K562 treated with DMSO at 1 percent for 24 hours (cell line): Measurements from ENCODE around the gene S100A12. TPM values are rescaled to one million over a fixed set of nuclear protein-coding genes. Genes with fewer than 3 reads are reported as not detected.

Source experiments
- total RNA-seq: library from RNA; unstranded; fragments of 300-600 nt; gene quantifications from 2 replicates; pipeline ENCODE4 v1.2.3, GENCODE V29; 2022; ENCODE audit warnings: low read depth; ENCODE audit not compliant: insufficient read depth

The S100A12 gene
- total RNA-seq, result not detected in 2 replicates

GRCh38 chr1:153375511-153375910 is at the start of gene S100A12:
Gene S100A12 (minus strand): TSS chr1:153375621. CDS start chr1:153374592, 1,029 bp downstream.

DNA sequence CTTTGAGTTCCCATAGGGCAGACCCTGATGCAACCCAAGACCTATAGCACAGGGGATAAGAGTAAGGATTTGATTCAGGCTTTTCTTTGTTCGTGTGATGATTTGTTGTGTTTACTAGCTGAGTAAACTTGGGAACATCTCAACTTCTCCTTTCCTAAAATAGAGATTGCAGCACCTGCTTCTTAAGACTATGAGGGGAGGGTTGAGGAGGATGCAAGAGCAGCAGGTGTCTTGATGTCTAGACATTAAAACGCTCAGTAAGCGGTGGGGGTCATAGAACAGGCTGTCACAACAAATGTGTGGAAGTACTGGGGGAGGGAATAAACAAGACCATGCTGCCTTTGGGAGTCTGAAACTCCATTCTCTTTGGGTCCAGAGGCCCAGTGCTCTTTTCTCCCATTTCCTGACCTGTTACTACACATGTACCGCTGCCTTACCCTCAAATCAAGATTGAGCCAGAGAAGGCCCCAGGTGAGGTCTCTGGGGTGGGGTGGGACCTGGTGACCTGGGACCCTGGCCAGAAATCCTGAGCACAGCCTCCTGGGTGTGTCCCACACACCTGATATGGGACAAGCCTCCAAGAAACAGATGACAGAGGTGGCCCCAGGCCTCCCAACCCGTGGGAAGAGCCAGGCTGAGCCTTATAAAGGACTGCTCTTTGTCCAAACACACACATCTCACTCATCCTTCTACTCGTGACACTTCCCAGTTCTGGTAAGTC is 40.6 kb upstream of the S100A12 start, which contains the start of gene S100A7A:
TSS of gene S100A7A (plus strand) at position 671 of the 721 bp plus-strand sequence. CDS start 1,563 bp downstream, outside the sequence.

DNA sequence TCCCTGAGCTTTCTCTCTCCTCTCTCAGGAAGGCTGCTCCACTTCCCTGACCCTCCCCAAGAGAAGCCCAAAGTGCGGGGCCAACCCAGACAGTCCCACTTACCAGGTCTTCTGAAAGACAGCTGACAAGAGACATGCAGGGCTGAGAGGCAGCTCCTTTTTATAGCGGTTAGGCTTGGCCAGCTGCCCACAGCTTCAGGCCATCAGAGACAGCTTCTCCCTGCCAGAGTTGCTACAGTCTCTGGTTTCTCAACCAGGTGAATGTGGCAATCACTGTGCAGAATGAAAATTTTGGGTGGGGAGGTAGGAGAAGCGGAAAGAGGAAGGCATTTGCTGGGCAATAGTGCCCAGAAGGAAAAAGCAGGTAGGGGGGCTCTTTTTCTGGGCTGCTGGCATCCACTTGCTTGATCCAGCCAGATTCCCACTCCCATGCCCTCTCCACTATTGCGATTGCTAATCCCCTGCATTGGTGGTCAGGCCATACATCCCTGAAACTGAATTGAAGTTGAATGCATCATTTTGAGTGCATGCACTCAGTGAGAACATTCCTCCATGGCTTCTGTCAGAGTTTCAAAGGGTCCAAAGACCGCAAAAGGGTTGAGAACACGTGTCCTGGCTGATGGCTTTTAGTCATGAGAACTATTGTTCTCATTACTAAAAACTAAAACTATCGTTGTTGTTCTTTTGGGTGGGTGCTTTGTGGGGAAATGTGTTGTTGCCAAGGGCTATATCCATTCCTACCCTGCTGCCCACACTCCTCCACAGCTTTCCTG is 15.7 kb upstream of the S100A12 start, which contains the start of gene S100A8:
TSS of gene S100A8 (minus strand) at position 136 of the 773 bp plus-strand sequence. CDS start 538 bp downstream, outside the sequence.

DNA sequence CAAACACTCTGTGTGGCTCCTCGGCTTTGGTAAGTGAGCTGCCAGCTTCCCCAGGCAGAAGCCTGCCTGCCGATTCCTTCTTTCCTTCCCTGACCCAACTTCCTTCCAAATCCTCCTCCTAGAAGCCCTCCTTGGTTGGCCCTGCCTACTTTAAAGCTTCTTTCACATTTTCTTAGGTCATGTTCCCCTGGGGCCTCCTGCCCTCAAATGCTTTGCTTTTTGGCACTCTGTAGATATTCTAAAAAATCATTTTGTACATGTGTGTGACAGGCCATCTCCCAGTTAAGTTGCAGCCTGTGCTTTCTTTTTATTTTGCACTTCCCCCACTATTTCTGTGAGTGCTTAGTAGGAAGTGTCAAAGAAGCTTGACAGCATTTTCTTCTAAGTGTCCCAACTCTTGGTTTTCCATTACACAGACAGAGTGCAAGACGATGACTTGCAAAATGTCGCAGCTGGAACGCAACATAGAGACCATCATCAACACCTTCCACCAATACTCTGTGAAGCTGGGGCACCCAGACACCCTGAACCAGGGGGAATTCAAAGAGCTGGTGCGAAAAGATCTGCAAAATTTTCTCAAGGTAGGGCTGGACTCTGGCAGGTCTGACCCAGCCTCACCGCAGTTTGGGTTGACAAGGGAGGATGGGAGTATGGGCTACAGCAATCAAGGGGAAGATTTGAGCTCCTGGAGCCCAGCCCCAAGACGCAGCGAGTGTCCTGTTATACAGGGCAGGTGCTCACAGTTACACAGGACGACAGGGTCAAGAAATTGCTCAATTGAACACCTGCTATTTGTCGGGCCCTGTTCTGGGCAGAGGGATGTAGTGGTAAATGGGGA is 17.3 kb downstream of the S100A12 start, which contains the start of gene S100A9:
TSS of gene S100A9 (plus strand) at position 2 of the 838 bp plus-strand sequence. CDS start at position 432, 430 bp downstream.

DNA sequence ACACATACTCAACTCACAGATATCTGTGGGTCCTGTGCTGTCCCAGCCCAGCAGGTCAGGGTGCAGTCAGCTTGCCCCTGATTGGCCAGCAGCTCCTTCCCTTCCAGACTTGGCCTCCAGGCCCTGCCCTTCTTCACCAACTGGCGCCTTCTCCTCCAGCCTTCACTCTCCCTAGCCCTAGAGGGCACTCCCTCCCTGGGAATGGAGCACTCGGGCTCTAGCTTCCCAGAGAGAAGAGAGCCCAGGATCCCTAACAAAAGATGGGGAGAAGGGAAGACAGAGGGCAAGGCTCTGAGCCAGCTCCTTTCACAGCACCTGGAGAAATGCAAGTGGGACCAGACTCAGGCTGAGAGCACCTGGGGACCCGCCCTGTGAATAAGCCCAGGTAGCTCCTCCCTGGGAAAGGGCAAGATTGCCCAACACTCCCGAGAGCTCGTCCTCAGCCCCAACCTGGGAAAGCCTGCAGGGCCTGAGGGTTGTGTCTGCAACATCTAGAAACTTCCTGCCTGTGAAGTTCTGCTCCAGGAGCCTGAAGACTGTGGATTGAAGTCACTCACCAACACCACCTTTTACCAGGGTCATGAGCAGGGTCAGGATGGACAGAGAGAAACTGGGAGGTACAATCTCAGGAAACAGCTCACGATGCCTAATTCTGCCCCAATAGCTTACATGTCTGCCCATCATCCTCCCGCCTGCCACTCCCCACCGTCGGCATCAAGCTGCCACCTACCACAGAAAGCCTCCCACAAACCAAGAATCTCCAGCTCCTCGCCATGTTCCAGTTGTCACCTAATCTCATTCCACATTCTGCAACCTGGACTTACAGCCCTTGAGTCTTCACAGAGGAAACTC is 26.7 kb downstream of the S100A12 start, which contains the start of gene PGLYRP4:
TSS of gene PGLYRP4 (minus strand) at position 331 of the 852 bp plus-strand sequence. CDS start 909 bp downstream, outside the sequence.

Other genes starting within 250 kb of the S100A12 start
- gene SPRR2G, start 224.7 kb downstream of the S100A12 start, total RNA-seq, result not detected in 2 replicates
- not detected in 2 replicates for gene LELP1, start 172.2 kb downstream of the S100A12 start, total RNA-seq
- gene PRR9, start 158.0 kb downstream of the S100A12 start, total RNA-seq, result 0.74 and 1.4 TPM in 2 replicates
- gene LORICRIN, start 115.9 kb downstream of the S100A12 start, total RNA-seq, result not detected in 2 replicates
- 0.53 and 1.1 TPM in 2 replicates for gene PGLYRP3, start 62.7 kb downstream of the S100A12 start, total RNA-seq
- 10.7 and 11.8 TPM in 2 replicates for gene PGLYRP4, start 26.8 kb downstream of the S100A12 start, total RNA-seq
- gene S100A9, start 17.8 kb downstream of the S100A12 start, total RNA-seq, result not detected in 2 replicates
- gene S100A8, start 15.5 kb upstream of the S100A12 start, total RNA-seq, result not detected in 2 replicates
- 0.09 TPM in 1 of 2 replicates, not detected in the other for gene S100A7A, start 40.9 kb upstream of the S100A12 start, total RNA-seq
- gene S100A7, start 85.0 kb upstream of the S100A12 start, total RNA-seq, result not detected in 2 replicates
- gene S100A6, start 160.4 kb upstream of the S100A12 start, total RNA-seq, result 14.1 and 19.7 TPM in 2 replicates
- gene S100A5, start 165.3 kb upstream of the S100A12 start, total RNA-seq, result not detected in 2 replicates
- gene S100A4, start 170.2 kb upstream of the S100A12 start, total RNA-seq, result 5.4 and 6.5 TPM in 2 replicates
- gene S100A3, start 173.6 kb upstream of the S100A12 start, total RNA-seq, result 0.44 TPM in 1 of 2 replicates, not detected in the other
- gene S100A2, start 190.2 kb upstream of the S100A12 start, total RNA-seq, result not detected in 2 replicates
- gene S100A16, start 237.5 kb upstream of the S100A12 start, total RNA-seq, result 5.0 and 5.5 TPM in 2 replicates
- 1.3 TPM in 1 of 2 replicates, not detected in the other for gene S100A14, start 240.7 kb upstream of the S100A12 start, total RNA-seq